GM12865 (cell line): ENCODE data around the gene AP1M2.

Experiments
- DNase-seq: peaks from one replicate; pipeline ENCODE4 v3.0.0; 2010; ENCODE audit warnings: low read depth
- H3K4me3 ChIP-seq: 2 replicates; pipeline ENCODE4 v1.5.1; 2011; ENCODE audit warnings: mild to moderate bottlenecking, low read depth, low read length, control low read depth
- CTCF ChIP-seq: IDR thresholded peaks from 2 replicates; pipeline ENCODE4 v1.5.1; 2011; ENCODE audit warnings: low read length, control low read depth, low read depth, inconsistent platforms; ENCODE audit not compliant: insufficient read depth; ENCODE audit errors: missing control alignments

The AP1M2 gene

GRCh38 chr19:10615429-10616023 is 28.4 kb upstream of the AP1M2 start:
- H3K4me3 ChIP-seq = no peak overlapping the region
- no peak for TF ChIP-seq CTCF
- DNase-seq = no peak

- TF ChIP-seq CTCF = no peak
- no peak for DNase-seq
- no peak overlapping the region for H3K4me3 ChIP-seq
These were observed 25.5 kb upstream of the AP1M2 start for GRCh38 chr19:10612499-10613119.

GRCh38 chr19:10611907-10612306 is 24.8 kb upstream of the AP1M2 start:
- no peak overlapping the region for H3K4me3 ChIP-seq
- TF ChIP-seq CTCF = no peak
- no peak for DNase-seq

- peak overlapping the region; percentile 98 for H3K4me3 ChIP-seq
- TF ChIP-seq CTCF = no peak
- peak; percentile 72 for DNase-seq
These were observed 17.4 kb upstream of the AP1M2 start for GRCh38 chr19:10604460-10604980.

- peak overlapping the region; percentile 98 for H3K4me3 ChIP-seq
- peak; percentile 79 for DNase-seq
- no peak for TF ChIP-seq CTCF
These were observed 16.9 kb upstream of the AP1M2 start for GRCh38 chr19:10603873-10604459.

- H3K4me3 ChIP-seq = peak overlapping the region; percentile 98
- no peak for TF ChIP-seq CTCF
- peak; percentile 90 for DNase-seq
These were observed 16.2 kb upstream of the AP1M2 start for GRCh38 chr19:10603084-10603872.
